Sigmoid colon (tissue), 7 donors: Measurements from ENCODE around the gene KLHL15. TPM values are rescaled to one million over a fixed set of nuclear protein-coding genes. Genes with fewer than 3 reads are reported as not detected.

Source experiments
- DNase-seq: peaks from one replicate; pipeline ENCODE4 v3.0.0-alpha.2; 2019
- H3K27ac ChIP-seq, 4 donors: fragments of 200-600 bp; sonication (generic); one replicate each; pipeline ENCODE4 v1.5.1; 2016 to 2019; ENCODE audit warnings: mild to moderate bottlenecking in 1 of 4
- H3K27me3 ChIP-seq, 3 donors: fragments of 200-600 bp; sonication (generic); one replicate each; pipeline ENCODE4 v1.5.1; 2019; ENCODE audit warnings: mild to moderate bottlenecking in 1 of 3
- H3K36me3 ChIP-seq, 4 donors: fragments of 200-600 bp; sonication (generic); one replicate each; pipeline ENCODE4 v1.5.1; 2016 to 2019
- H3K4me1 ChIP-seq, 4 donors: fragments of 200-600 bp; sonication (generic); one replicate each; pipeline ENCODE4 v1.5.1; 2017 to 2019
- H3K4me3 ChIP-seq, 4 donors: fragments of 200-600 bp; sonication (generic); one replicate each; pipeline ENCODE4 v1.5.1; 2017 to 2019; ENCODE audit warnings: mild to moderate bottlenecking in 2 of 4, moderate library complexity in 1 of 4
- H3K9me3 ChIP-seq, 4 donors: fragments of 200-600 bp in 3 of 4; sonication (generic) in 3 of 4; one replicate each; pipeline versions ENCODE4 v1.5.1 to v1.6.1; 2013 to 2019
- EP300 ChIP-seq, 4 donors: sonication (generic); formaldehyde crosslinking; IDR thresholded peaks; one replicate each; pipeline ENCODE4 v1.6.1; 2017; ENCODE audit warnings: antibody characterized with exemption in 4 of 4
- POLR2A ChIP-seq, 2 donors: fragments of 450-650 bp; IDR thresholded peaks; one replicate each; pipeline ENCODE4 v1.6.1; 2016; ENCODE audit warnings: antibody characterized with exemption in 2 of 2, mild to moderate bottlenecking in 2 of 2, moderate library complexity in 2 of 2
- POLR2AphosphoS5 ChIP-seq, 4 donors: sonication (generic); formaldehyde crosslinking; IDR thresholded peaks; one replicate each; pipeline ENCODE4 v1.6.1; 2017; ENCODE audit warnings: antibody characterized with exemption in 4 of 4
- WGBS, 2 donors: extraction: QIAGEN DNeasy Blood & Tissue Kit; methylation state at CpG; one replicate each; pipeline ENCODE4 v1.1.7; 2013; 5-methylcytosine and 5-hydroxymethylcytosine counted together
- intact Hi-C: fragments of 100-400 bp; cut with DNase I; formaldehyde crosslinking; loops from one replicate; pipeline ENCODE4 v1.15.1; 2023
- polyA plus RNA-seq, 3 donors: library from polyadenylated mRNA; stranded (reverse); fragments of 200-250 nt; gene quantifications; one replicate each; pipeline ENCODE4 v1.2.3, GENCODE V29; 2013
- total RNA-seq, 4 donors: library from RNA; depleted of rRNA; stranded (reverse); fragments of >200 nt; gene quantifications; one replicate each; pipeline ENCODE4 v1.1.0, GENCODE V29; 2016
- TF ChIP-seq, protein P1 (sequence below), 4 experiments: fragments of 450-650 bp in 3 of 4; fragments of 200-600 bp in 1 of 4; IDR thresholded peaks; one replicate each; pipeline ENCODE4 v1.5.1; 2016 to 2019; ENCODE audit warnings: antibody characterized with exemption in 4 of 4, mild to moderate bottlenecking in 3 of 4, moderate library complexity in 2 of 4
- donor health status: healthy with polysubstance abuse.
- donor health status: Bipolar disorder and iron deficiency.
- donor health status: healthy.

The KLHL15 gene
- total and polyA plus RNA-seq, 7 donors = 0.60 to 15.1 (median 8.0) TPM

DNA sequence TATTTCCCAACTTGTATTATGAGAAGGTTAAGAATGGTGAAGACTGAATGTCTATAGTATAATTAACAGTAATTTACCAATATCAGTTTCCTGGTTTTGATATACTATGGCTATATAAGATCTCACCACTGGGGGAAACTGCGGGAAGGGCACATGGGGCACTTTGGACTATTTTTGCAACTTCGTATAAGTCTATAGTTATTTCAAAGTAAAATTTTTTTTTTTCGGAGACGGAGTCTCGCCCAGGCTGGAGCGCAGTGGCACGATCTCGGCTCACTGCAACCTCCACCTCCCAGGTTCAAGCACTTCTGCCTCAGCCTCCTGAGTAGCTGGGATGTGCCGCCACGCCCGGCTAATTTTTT lies 73.1 kb downstream of the KLHL15 start:
- Histone ChIP-seq H3K9me3 (no peaks in the 10 kb centered on the region), H3K36me3 (no peaks in the 10 kb centered on the region), H3K27me3 (no peaks in the 10 kb centered on the region), H3K4me3 (no peak overlapping the region), H3K27ac (no peak overlapping the region), H3K4me1 (no peaks in the 10 kb centered on the region)
- TF ChIP-seq POLR2AphosphoS5 (IDR thresholded peaks at IDR 0.05) (no peak), EP300 (IDR thresholded peaks at IDR 0.05) (no peak)
- intact Hi-C loops = loop anchor here (10.0 kb wide), 1 partner anchor 61 kb away; no protein-coding TSS in a partner anchor
- DNase-seq = no peak
- WGBS, 2 donors = 29 to 71% methylated on average over 11 of the region's 11 CpGs

DNA sequence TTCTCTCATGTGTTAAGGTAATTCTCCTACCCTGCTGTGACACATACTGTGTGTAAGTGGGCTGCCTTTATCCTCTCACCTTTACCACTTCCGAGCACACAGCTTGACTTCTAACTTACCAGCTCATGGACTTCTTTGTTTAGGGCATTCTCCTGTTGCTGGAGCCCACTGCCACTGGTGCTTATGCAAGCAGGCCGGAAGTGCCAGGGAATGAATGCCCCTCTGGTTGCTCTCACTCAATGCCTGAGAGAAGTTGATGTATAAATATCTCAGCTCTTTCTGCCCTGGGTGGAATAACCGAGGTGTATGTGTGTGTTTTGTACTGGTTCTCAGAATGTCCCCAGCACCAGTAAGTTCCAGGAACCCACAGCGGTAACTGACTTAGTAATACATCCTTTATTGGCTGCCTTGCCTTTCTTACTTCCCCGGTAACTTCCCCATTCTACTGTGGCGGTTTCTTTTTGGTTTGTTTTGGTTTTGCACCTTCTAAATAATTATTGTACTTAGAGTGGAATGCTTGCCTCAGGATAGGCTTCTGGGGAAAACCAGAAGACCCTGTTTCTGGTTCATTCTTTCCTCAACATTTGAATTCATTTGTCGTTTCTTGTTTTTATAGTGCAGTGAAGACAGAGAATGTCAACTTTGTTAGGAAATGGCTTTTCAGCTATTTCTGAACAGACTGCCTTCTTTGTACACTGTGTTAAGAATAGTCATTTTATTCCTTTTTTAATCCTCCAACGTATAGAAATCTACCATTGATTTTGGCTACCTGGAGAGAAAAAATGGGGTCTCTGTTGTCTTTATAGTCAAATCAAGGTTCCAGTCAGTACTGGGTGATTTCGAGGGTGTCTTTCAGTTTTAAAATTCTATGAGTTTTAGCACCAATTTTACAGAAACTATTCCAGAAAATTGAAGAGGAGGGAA lies 73.7 kb downstream of the KLHL15 start:
- Histone ChIP-seq H3K9me3 (no peaks in the 10 kb centered on the region), H3K27me3 (no peaks in the 10 kb centered on the region), H3K36me3 (no peaks in the 10 kb centered on the region), H3K4me3 (no peak overlapping the region), H3K27ac (no peak overlapping the region), H3K4me1 (no peaks in the 10 kb centered on the region)
- DNase-seq = no peak
- intact Hi-C loops = loop anchor here (10.0 kb wide), 1 partner anchor 62 kb away; no protein-coding TSS in a partner anchor
- WGBS, 2 donors = 21 to 25% methylated on average over 9 of the region's 9 CpGs
- no peak for TF ChIP-seq POLR2A (IDR thresholded peaks at IDR 0.05)
- TF ChIP-seq, protein P1, sequence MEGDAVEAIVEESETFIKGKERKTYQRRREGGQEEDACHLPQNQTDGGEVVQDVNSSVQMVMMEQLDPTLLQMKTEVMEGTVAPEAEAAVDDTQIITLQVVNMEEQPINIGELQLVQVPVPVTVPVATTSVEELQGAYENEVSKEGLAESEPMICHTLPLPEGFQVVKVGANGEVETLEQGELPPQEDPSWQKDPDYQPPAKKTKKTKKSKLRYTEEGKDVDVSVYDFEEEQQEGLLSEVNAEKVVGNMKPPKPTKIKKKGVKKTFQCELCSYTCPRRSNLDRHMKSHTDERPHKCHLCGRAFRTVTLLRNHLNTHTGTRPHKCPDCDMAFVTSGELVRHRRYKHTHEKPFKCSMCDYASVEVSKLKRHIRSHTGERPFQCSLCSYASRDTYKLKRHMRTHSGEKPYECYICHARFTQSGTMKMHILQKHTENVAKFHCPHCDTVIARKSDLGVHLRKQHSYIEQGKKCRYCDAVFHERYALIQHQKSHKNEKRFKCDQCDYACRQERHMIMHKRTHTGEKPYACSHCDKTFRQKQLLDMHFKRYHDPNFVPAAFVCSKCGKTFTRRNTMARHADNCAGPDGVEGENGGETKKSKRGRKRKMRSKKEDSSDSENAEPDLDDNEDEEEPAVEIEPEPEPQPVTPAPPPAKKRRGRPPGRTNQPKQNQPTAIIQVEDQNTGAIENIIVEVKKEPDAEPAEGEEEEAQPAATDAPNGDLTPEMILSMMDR (IDR thresholded peaks at IDR 0.05) = no peak

DNA sequence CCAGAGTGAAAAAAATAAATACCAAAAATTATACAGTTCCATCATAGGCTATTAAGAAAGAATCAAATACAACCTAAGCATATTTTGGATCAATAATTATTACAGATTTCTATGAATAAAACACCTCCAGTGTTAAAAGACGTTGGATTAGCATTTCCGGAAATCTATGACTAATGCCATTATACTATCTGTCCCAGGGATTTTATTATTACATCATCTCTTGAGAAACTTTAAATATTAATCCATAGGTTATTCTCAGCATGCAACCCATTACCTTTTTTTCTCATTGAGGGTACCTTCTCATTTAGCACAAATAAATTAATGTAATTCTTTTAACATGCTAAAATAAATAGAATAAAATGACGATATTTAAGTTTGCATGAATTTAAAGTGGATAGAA lies 74.6 kb downstream of the KLHL15 start:
- H3K36me3 ChIP-seq = no peaks in the 10 kb centered on the region
- no peak for DNase-seq
- TF ChIP-seq, protein P1 (IDR thresholded peaks at IDR 0.05) = no peak
- TF ChIP-seq POLR2AphosphoS5 (IDR thresholded peaks at IDR 0.05) = no peak
- no peak for TF ChIP-seq POLR2A (IDR thresholded peaks at IDR 0.05)
- no peak for TF ChIP-seq EP300 (IDR thresholded peaks at IDR 0.05)
- WGBS, 2 donors = 68 to 74% methylated on average over 3 of the region's 3 CpGs
- H3K27me3 ChIP-seq = no peaks in the 10 kb centered on the region
- no peak overlapping the region for H3K4me3 ChIP-seq
- intact Hi-C loops = loop anchor here (10.0 kb wide), 1 partner anchor 62 kb away; no protein-coding TSS in a partner anchor
- H3K4me1 ChIP-seq = no peaks in the 10 kb centered on the region
- H3K27ac ChIP-seq = no peak overlapping the region
- no peaks in the 10 kb centered on the region for H3K9me3 ChIP-seq

DNA sequence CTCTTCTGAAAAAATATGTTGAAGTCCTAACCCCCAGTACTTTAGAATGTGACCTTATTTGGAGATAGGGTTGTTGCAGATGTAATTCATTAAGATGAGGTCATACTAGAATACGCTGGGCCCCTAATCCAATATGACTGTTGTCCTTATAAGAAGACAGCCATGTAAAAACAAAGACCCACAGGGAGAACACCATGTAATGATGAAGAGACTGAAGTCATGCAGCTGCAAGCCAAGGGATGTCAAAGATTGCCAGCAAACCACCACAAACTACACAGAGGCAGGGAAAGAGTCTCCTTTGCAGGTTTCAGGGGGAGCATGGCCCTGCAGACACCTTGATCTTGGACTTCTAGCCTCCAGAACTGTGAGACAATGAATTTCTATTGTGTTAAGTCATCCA lies 81.8 kb downstream of the KLHL15 start:
- Histone ChIP-seq H3K4me3 (no peak overlapping the region), H3K9me3 (no peaks in the 10 kb centered on the region), H3K36me3 (no peaks in the 10 kb centered on the region), H3K27ac (no peak overlapping the region), H3K4me1 (no peaks in the 10 kb centered on the region), H3K27me3 (no peaks in the 10 kb centered on the region)
- TF ChIP-seq POLR2A (IDR thresholded peaks at IDR 0.05) (no peak), EP300 (IDR thresholded peaks at IDR 0.05) (no peak), POLR2AphosphoS5 (IDR thresholded peaks at IDR 0.05) (no peak)
- TF ChIP-seq, protein P1 (IDR thresholded peaks at IDR 0.05) = no peak
- DNase-seq = no peak
- 92 to 94% methylated on average over 1 of the region's 1 CpG for WGBS, 2 donors
- intact Hi-C loops = no loop called here

DNA sequence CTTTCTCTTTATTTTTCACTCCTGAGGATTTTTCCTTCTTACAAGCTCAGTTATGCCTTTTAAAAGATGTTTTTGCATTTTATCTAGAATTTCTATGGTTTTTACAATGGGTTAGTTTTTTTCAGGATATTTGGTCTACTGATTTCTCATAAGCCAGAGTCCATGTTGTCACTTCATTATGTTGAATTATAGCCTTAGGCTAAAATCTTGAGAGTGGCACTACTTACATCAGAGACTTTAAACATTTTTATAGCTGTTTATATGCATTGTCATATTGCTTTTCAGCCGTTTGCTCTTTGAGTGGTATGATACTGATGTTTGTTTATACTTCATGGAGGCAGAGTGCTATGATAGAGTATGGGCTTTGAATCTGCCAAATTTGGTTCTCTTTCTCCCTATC lies 82.8 kb downstream of the KLHL15 start:
- no peaks in the 10 kb centered on the region for H3K36me3 ChIP-seq
- DNase-seq = no peak
- WGBS, 2 donors = 16 to 59% methylated on average over 1 of the region's 1 CpG
- no peak overlapping the region for H3K4me3 ChIP-seq
- H3K9me3 ChIP-seq = no peaks in the 10 kb centered on the region
- TF ChIP-seq, protein P1 (IDR thresholded peaks at IDR 0.05) = no peak
- TF ChIP-seq EP300 (IDR thresholded peaks at IDR 0.05) (no peak), POLR2A (IDR thresholded peaks at IDR 0.05) (no peak), POLR2AphosphoS5 (IDR thresholded peaks at IDR 0.05) (no peak)
- no peak overlapping the region for H3K27ac ChIP-seq
- no peaks in the 10 kb centered on the region for H3K4me1 ChIP-seq
- H3K27me3 ChIP-seq = no peaks in the 10 kb centered on the region
- intact Hi-C loops = no loop called here
